HG02759 (cell line): ENCODE measurements around the gene ROR2.

Experiments used
- ATAC-seq: cut with Tn5 transposase; IDR thresholded peaks from one replicate; pipeline ENCODE4 v1.9.1; 2021; ENCODE audit warnings: mild to moderate bottlenecking, moderate library complexity; ENCODE audit not compliant: unreplicated experiment

Gene ROR2

DNA sequence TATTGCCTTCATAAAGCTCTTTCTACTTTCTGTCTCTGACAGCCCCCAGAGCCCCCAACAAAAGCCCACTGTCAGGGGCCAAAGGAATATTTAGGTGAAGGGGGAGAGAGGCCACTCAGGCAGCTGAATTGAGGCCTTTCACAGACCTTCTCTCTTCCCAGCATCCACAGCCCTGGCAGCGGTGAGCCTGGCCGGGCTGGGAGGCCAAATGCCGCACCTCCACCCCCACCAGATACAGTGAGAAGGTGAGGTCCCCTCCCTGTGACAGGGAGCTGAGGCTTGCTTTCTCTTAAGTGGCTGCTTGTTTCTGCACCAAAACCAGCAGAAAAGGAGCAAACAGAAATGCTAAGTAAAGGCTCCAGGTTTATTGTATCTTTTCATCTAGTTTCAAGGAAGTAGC is 168.1 kb downstream of the ROR2 start:
- no peak for ATAC-seq

DNA sequence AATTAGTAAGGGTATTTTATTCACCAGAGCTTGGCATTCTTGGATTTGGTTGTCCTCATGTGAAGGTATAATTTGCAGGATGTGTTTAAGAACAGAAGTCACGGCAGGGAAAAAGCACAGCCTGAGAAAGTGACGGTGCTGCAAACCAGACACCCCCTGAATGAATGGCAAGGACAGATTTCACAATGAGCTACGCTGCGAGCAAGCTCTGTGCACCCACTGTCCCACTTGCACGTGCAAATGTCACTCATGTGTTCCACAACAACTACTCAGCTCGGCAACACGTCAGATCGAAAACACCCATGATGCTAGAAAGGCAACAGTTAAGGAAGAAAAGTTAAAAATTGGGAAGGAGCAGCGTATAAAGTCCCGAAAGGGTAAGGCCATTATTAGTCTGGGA is 168.9 kb downstream of the ROR2 start:
- no peak for ATAC-seq

GRCh38 chr9:91778031-91778430 is 172.0 kb downstream of the ROR2 start:
- ATAC-seq: no peak

GRCh38 chr9:91777292-91777830 is 172.7 kb downstream of the ROR2 start:
- no peak for ATAC-seq

- no peak for ATAC-seq
Measured at GRCh38 chr9:91776409-91777291, 173.4 kb downstream of the ROR2 start.

GRCh38 chr9:91775708-91776028 is 174.4 kb downstream of the ROR2 start:
- no peak for ATAC-seq

DNA sequence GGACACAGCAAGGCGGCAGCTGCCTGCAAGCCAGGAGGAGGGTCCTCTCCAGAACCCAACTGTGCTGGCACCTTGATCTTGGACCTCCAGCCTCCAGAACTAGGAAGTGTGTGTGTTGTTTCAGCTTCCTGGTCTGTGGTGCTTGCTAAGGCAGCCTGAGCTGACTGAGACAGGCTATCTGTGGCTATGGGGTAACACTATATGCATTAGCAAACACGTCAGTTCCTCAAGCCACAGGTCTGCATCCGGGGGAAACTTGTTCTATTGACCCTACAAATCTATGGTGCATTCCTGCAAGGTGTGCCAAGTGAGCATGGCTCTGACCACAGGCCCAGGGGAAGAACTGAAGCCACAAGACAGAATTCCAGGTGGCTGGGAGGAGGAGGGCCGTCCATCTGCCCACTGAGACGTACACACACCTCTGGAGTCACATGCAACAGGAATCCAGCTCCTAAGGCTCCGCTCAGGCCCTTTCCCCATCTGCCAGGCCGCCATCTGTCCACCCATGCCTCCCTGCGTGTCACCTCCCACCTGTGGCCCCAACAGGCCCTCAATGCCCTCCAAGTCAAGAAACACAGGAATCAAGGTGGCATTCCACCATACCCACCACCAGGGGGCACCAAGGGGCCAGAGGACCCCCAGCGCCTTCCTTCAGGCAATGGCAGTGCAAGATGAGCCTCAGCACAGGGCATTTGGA is 174.9 kb downstream of the ROR2 start:
- ATAC-seq: no peak

GRCh38 chr9:91773156-91773555 is 176.9 kb downstream of the ROR2 start:
- no peak for ATAC-seq

DNA sequence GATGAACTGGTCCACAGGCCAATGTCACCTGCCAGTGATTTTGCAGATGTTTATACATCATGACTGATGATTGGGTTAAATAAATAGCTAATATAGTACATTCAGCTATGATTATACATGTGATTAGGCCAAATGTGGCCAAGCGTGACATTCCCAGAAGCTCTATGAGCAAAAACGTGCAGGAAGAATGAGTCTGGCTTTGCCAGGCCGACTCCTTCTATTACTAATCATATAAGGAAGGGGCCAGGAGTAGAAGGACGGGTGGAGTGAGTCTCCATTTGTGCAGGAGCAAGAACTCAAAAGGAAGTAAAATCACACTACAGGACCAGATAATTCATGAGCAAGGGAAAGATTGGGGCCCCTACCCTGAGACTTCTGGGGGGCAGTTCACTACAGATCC is 178.2 kb downstream of the ROR2 start:
- ATAC-seq: no peak

DNA sequence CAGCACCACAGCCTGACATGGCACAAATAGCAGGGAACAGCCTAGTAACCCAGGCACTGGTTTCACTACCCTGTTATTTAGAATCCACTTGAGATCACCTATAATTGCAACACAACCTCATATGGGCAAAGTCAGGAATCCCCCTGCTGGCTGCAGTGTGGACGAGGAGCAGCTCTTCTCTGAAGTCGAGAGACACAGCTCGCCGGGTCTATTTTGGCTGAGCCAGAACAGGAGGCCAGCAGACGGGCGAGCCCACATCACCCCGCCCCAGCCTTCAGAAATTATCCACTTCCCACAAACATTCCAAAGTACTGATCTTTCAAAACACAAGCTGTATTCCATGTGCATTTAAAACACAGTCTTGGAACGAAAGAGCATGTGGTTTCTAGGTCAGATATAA is 179.0 kb downstream of the ROR2 start:
- ATAC-seq: no peak

- ATAC-seq: no peak
Measured at GRCh38 chr9:91770229-91770628, 179.8 kb downstream of the ROR2 start.

- ATAC-seq: no peak
Measured at GRCh38 chr9:91768977-91769916, 180.8 kb downstream of the ROR2 start.

GRCh38 chr9:91768507-91768906 is 181.5 kb downstream of the ROR2 start:
- ATAC-seq: no peak

DNA sequence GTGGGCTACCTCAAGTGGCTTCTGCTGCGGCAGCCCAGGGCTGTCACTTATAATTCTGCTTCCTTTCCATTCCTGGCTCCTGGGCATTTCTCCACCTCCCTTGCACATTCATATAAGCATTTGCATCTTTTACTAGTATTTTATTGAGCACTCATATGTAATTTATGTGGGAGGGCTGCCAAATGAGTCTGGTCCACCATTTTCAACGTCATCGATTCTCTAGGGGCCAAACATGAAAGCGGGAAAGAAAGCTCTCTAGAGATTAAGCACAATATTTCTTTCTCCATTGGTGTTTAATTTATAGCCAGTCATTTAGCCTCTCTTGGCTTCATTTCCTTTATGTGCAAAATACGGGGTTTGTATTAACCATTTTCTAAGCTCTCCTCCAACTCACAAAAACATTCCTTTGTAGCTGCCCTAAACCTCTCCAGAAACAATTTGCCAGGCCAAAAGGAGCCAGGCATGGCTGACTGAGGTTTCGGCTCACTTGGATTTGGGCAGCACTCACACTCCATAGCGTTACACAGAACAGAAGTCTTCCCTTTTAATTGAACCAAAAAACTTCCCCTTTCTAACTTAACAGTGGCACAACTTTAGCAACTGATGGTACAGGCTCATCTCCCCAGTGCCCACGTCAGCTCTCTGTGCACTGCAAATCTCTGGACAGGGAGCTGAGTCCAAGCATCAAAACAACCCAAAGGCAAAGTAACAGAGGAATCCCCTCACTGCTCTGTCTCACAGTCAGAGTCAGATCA is 183.5 kb downstream of the ROR2 start:
- no peak for ATAC-seq

- no peak for ATAC-seq
Measured at GRCh38 chr9:91765296-91765695, 184.7 kb downstream of the ROR2 start.

DNA sequence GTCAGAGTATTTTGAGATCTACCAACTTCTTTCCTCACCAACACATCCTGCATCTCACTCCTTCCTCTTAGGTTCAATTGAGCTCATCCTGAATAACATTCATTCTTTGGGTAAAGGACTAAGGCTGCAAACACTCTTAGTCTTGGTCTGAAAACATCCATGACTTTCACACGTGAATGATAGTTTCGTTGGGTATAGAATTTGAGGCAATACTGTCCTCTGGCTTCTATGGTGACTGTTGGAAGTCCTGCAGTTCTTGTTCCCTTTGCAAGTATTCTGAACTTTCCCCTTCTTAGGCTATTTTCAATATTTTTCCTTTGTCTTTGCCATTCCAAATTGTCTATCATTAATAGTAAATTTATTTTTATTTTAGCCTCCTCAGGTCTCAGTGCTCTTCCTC is 185.4 kb downstream of the ROR2 start:
- ATAC-seq: no peak

DNA sequence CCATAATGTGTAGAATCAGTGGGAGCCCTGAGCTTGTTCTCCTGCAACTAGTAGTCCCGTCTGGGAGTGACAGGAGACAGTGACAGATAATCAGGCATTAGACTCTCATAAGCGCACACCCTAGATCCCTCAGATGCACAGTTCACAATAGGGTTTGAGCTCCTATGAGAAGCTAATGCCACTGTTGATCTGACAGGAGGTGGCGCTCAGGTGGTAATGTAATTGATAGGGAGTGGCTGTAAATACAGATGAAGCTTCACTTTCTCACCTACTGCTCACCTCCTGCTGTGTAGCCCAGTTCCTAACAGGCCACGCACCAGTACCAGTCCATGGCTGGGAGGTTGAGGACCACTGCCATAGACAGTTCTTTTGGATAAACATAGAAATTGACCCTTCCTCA is 188.7 kb downstream of the ROR2 start:
- no peak for ATAC-seq

DNA sequence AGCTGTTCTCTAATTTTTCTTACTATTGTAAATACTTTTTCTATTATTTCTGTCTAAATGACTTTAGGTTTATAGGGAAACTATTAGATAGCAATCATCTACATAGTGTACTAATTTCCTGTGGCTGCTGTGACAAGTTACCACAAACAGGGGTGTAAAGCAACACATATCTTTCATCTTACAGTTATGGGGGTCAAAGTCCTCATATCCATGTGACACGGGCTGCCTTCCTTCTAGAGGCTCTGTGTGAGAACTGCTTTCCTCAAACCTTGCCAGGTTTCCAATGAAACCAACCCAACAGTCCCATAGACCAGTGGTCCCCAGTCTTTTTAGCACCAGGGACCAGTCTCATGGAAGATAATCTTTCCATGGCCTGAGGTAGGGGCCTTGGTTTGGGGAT is 189.1 kb downstream of the ROR2 start:
- ATAC-seq: no peak

- ATAC-seq: peak; percentile 77
Measured at GRCh38 chr9:91758491-91758981, 191.5 kb downstream of the ROR2 start.

GRCh38 chr9:91757782-91758181 is 192.2 kb downstream of the ROR2 start:
- no peak for ATAC-seq

- no peak for ATAC-seq
Measured at GRCh38 chr9:91756510-91756780, 193.6 kb downstream of the ROR2 start.
